H9 (cell line): ENCODE measurements around the gene DNAJC22. TPM values are rescaled to one million over a fixed set of nuclear protein-coding genes. Genes with fewer than 3 reads are reported as not detected.

Experiments
- DNase-seq: peaks from one replicate; pipeline ENCODE4 v3.0.0-alpha.2; 2017
- H2AFZ ChIP-seq: one replicate; pipeline ENCODE4 v1.6.1; 2013; ENCODE audit warnings: mild to moderate bottlenecking, low read length, control low read depth, moderate library complexity
- H2AK5ac ChIP-seq: 2 replicates; pipeline ENCODE4 v1.6.1; 2013; ENCODE audit warnings: low read length, control low read depth, mixed read lengths; ENCODE audit not compliant: insufficient read length
- H2BK120ac ChIP-seq: one replicate; pipeline ENCODE4 v1.6.1; 2013; ENCODE audit warnings: low read depth, mild to moderate bottlenecking, low read length, control low read depth, inconsistent platforms; ENCODE audit not compliant: poor library complexity, severe bottlenecking
- H2BK12ac ChIP-seq: 2 replicates; pipeline ENCODE4 v1.6.1; 2013; ENCODE audit warnings: low read length, control low read depth, mixed read lengths, low read depth; ENCODE audit not compliant: insufficient read length
- H2BK15ac ChIP-seq: 2 replicates; pipeline ENCODE4 v1.6.1; 2013; ENCODE audit warnings: low read depth, low read length, control low read depth
- H2BK20ac ChIP-seq: one replicate; pipeline ENCODE4 v1.6.1; 2013; ENCODE audit warnings: low read depth, mild to moderate bottlenecking, low read length, control low read depth, inconsistent platforms; ENCODE audit not compliant: poor library complexity, severe bottlenecking
- H2BK5ac ChIP-seq: 2 replicates; pipeline ENCODE4 v1.6.1; 2013; ENCODE audit warnings: low read length, control low read depth, mixed read lengths; ENCODE audit not compliant: insufficient read length
- H3K14ac ChIP-seq: 2 replicates; pipeline ENCODE4 v1.6.1; 2013; ENCODE audit warnings: low read length, control low read depth; ENCODE audit not compliant: insufficient read depth
- H3K18ac ChIP-seq: 2 replicates; pipeline ENCODE4 v1.6.1; 2013; ENCODE audit warnings: low read depth, mild to moderate bottlenecking, mixed read lengths, low read length, control low read depth; ENCODE audit not compliant: insufficient read length
- H3K23ac ChIP-seq: 2 replicates; pipeline ENCODE4 v1.6.1; 2013; ENCODE audit warnings: low read length, control low read depth, mixed read lengths, low read depth; ENCODE audit not compliant: insufficient read length
- H3K23me2 ChIP-seq: 2 replicates; pipeline ENCODE4 v1.6.1; 2013; ENCODE audit warnings: low read depth, mild to moderate bottlenecking, mixed read lengths, low read length, control low read depth; ENCODE audit not compliant: insufficient read length, poor library complexity, severe bottlenecking
- H3K27ac ChIP-seq: 2 replicates; pipeline ENCODE4 v1.5.1; 2013; ENCODE audit warnings: low read length, control low read depth, mixed read lengths, low read depth; ENCODE audit not compliant: insufficient read length
- H3K27me3 ChIP-seq: 2 replicates; pipeline ENCODE4 v1.6.1; 2013; ENCODE audit warnings: low read length, control low read depth, inconsistent platforms; ENCODE audit not compliant: insufficient read depth
- H3K4ac ChIP-seq: 2 replicates; pipeline ENCODE4 v1.6.1; 2013; ENCODE audit warnings: low read depth, mild to moderate bottlenecking, control low read depth, inconsistent platforms, low read length, moderate library complexity
- H3K4me1 ChIP-seq: 2 replicates; pipeline ENCODE4 v1.6.1; 2013; ENCODE audit warnings: low read length, control low read depth, inconsistent platforms; ENCODE audit not compliant: insufficient read depth
- H3K4me2 ChIP-seq: 2 replicates; pipeline ENCODE4 v1.6.1; 2013; ENCODE audit warnings: low read length, control low read depth, mixed read lengths; ENCODE audit not compliant: insufficient read length, insufficient read depth
- H3K56ac ChIP-seq: 2 replicates; pipeline ENCODE4 v1.6.1; 2013; ENCODE audit warnings: low read depth, mild to moderate bottlenecking, mixed read lengths, low read length, control low read depth; ENCODE audit not compliant: insufficient read length
- H3K79me1 ChIP-seq: 2 replicates; pipeline ENCODE4 v1.6.1; 2013; ENCODE audit warnings: low read depth, mild to moderate bottlenecking, moderate library complexity, low read length, control low read depth, inconsistent platforms; ENCODE audit not compliant: insufficient read depth, poor library complexity, severe bottlenecking
- H3K79me2 ChIP-seq: 2 replicates; pipeline ENCODE4 v1.6.1; 2013; ENCODE audit warnings: low read length, control low read depth, inconsistent platforms; ENCODE audit not compliant: insufficient read depth
- H3K9ac ChIP-seq: 2 replicates; pipeline ENCODE4 v1.6.1; 2013; ENCODE audit warnings: low read length, control low read depth, mixed read lengths; ENCODE audit not compliant: insufficient read length; ENCODE audit errors: extremely low read depth
- H3K9me3 ChIP-seq: one replicate; pipeline ENCODE4 v1.6.1; 2013; ENCODE audit warnings: low read depth, low read length, inconsistent platforms; ENCODE audit not compliant: control insufficient read depth
- H3T11ph ChIP-seq: one replicate; pipeline ENCODE4 v1.6.1; 2013; ENCODE audit warnings: mild to moderate bottlenecking, low read length, control low read depth, inconsistent platforms
- H4K20me1 ChIP-seq: one replicate; pipeline ENCODE4 v1.6.1; 2013; ENCODE audit not compliant: control insufficient read depth, insufficient read length, insufficient read depth
- H4K5ac ChIP-seq: 2 replicates; pipeline ENCODE4 v1.6.1; 2013; ENCODE audit warnings: low read depth, mild to moderate bottlenecking, mixed read lengths, low read length, control low read depth; ENCODE audit not compliant: insufficient read length
- H4K8ac ChIP-seq: replicated peaks from 2 replicates; pipeline ENCODE4 v1.6.1; 2013; ENCODE audit warnings: low read length, control low read depth, mixed read lengths, low read depth; ENCODE audit not compliant: insufficient read length
- H4K91ac ChIP-seq: 2 replicates; pipeline ENCODE4 v1.6.1; 2013; ENCODE audit warnings: low read depth, mild to moderate bottlenecking, moderate library complexity, mixed read lengths, low read length, control low read depth; ENCODE audit not compliant: insufficient read length
- H3K27ac Mint-ChIP-seq, 3 experiments: 2 replicates in 2 of 3; 3 replicates in 1 of 3; pipeline ENCODE4 v1.8.0; 2020 to 2021; ENCODE audit warnings: mixed read lengths in 3 of 3, mild to moderate bottlenecking in 1 of 3, moderate library complexity in 1 of 3
- H3K27me3 Mint-ChIP-seq: 2 replicates; pipeline ENCODE4 v1.8.0; 2021; ENCODE audit warnings: low read depth, mild to moderate bottlenecking, moderate library complexity, mixed read lengths
- H3K36me3 Mint-ChIP-seq, 3 experiments: 2 replicates in 2 of 3; 3 replicates in 1 of 3; pipeline ENCODE4 v1.8.0; 2020 to 2021; ENCODE audit warnings: low read depth in 3 of 3, mixed read lengths in 3 of 3; ENCODE audit not compliant: insufficient read depth in 1 of 3
- H3K4me1 Mint-ChIP-seq, 2 experiments: 2 replicates each; pipeline ENCODE4 v1.8.0; 2020; ENCODE audit warnings: mixed read lengths in 2 of 2
- H3K4me3 Mint-ChIP-seq, 2 experiments: 2 replicates in 1 of 2; 3 replicates in 1 of 2; pipeline ENCODE4 v1.8.0; 2020 to 2021; ENCODE audit warnings: mild to moderate bottlenecking in 2 of 2, mixed read lengths in 2 of 2, moderate library complexity in 1 of 2
- H3K9me3 Mint-ChIP-seq, 2 experiments: 2 replicates in 1 of 2; 3 replicates in 1 of 2; pipeline ENCODE4 v1.8.0; 2020; ENCODE audit warnings: mild to moderate bottlenecking in 2 of 2, mixed read lengths in 2 of 2, moderate library complexity in 1 of 2
- WGBS: extraction: QIAGEN DNeasy Blood & Tissue Kit; methylation state at CpG from one replicate; pipeline ENCODE4 v1.1.7; 2013; ENCODE audit warnings: missing lambda C conversion rate, low lambda C conversion rate, mixed read lengths; ENCODE audit not compliant: insufficient read length; ENCODE audit errors: extremely low coverage; 5-methylcytosine and 5-hydroxymethylcytosine counted together
- total RNA-seq: library from RNA; stranded (reverse); gene quantifications from 2 replicates; pipeline ENCODE4 v1.2.1, GENCODE V29; 2021
- TF ChIP-seq, protein P1 (sequence below): fragments of 200-600 bp; sonication (generic); conservative IDR thresholded peaks from 3 replicates; pipeline ENCODE4 v1.8.0; 2021; ENCODE audit warnings: antibody characterized with exemption, mild to moderate bottlenecking

The DNAJC22 gene
- total RNA-seq, 1 experiment from 2014 or later: 3.2 TPM

GRCh38 chr12:49345825-49346658 is 646 bp upstream of the DNAJC22 start:
- H3K9me3 Mint-ChIP-seq: peaks cover 1 to 3% of the 10 kb centered on the region in 2 experiments; a peak in 2 of 5 replicates
- Histone ChIP-seq H3K23me2 (peaks cover 36% of the 10 kb centered on the region), H3K14ac (no peak overlapping the region), H3K23ac (no peak overlapping the region), H4K20me1 (peaks cover 3% of the 10 kb centered on the region), H3K4ac (no peak overlapping the region), H3K4me2 (peak overlapping the region; percentile 45), H4K91ac (no peak overlapping the region), H3T11ph (no peak overlapping the region), H3K4me1 (peaks cover 3% of the 10 kb centered on the region; the same call in 1 of the 2 replicates), H2BK12ac (no peak overlapping the region), H3K56ac (no peak overlapping the region), H2AK5ac (no peak overlapping the region), H2BK5ac (no peak overlapping the region), H3K79me1 (no peaks in the 10 kb centered on the region), H4K5ac (no peak overlapping the region), H3K27ac (no peak overlapping the region), H2BK120ac (no peak overlapping the region), H3K18ac (no peak overlapping the region), H3K9ac (no peak overlapping the region), H2AFZ (no peak overlapping the region), H3K79me2 (no peaks in the 10 kb centered on the region), H2BK15ac (no peak overlapping the region), H3K9me3 (no peaks in the 10 kb centered on the region), H4K8ac (no peak overlapping the region), H3K27me3 (peaks cover 65% of the 10 kb centered on the region), H2BK20ac (no peak overlapping the region)
- TF ChIP-seq, protein P1, sequence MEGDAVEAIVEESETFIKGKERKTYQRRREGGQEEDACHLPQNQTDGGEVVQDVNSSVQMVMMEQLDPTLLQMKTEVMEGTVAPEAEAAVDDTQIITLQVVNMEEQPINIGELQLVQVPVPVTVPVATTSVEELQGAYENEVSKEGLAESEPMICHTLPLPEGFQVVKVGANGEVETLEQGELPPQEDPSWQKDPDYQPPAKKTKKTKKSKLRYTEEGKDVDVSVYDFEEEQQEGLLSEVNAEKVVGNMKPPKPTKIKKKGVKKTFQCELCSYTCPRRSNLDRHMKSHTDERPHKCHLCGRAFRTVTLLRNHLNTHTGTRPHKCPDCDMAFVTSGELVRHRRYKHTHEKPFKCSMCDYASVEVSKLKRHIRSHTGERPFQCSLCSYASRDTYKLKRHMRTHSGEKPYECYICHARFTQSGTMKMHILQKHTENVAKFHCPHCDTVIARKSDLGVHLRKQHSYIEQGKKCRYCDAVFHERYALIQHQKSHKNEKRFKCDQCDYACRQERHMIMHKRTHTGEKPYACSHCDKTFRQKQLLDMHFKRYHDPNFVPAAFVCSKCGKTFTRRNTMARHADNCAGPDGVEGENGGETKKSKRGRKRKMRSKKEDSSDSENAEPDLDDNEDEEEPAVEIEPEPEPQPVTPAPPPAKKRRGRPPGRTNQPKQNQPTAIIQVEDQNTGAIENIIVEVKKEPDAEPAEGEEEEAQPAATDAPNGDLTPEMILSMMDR: no peak
- WGBS: no CpG with 5 or more reads among the region's 61 CpGs
- peak; percentile 54 for DNase-seq
- H3K4me1 Mint-ChIP-seq: peaks cover 33 to 38% of the 10 kb centered on the region in 2 experiments
- H3K36me3 Mint-ChIP-seq: peaks cover 0 to 1% (median 0%) of the 10 kb centered on the region in 3 experiments; a peak in 1 of 7 replicates
- H3K4me3 Mint-ChIP-seq: peak overlapping the region; percentile 61 to 87
- H3K27me3 Mint-ChIP-seq: peaks cover 95% of the 10 kb centered on the region
- H3K27ac Mint-ChIP-seq: no peak overlapping the region
